ENCODE results near the gene PARD3B. TPM values are rescaled to one million over a fixed set of nuclear protein-coding genes. Genes with fewer than 3 reads are reported as not detected.

PARD3B gene
- total RNA-seq, 1 donor from 2014 or later: not detected

DNA sequence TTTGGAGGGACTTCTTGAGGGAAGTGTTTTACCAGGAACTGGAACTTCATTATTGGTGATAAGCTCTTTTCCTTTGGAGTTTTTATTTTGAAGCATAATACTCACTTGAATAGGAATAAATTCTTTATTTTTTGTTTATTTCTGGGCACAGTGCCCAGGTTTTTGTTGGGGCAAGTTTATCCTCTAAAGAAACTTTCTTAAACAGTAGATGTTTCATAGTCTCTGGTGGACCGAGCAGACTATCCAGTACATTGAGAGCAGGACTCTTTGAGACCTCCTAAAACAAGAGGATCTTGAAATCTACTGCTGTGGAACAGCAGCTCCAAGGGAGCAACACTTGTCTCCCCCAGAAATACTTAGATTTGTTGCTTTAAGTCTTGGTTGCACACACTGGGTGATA lies 109.4 kb downstream of the PARD3B start:
- DNase-seq: no peak
- intact Hi-C loops (cut with micrococcal nuclease): no loop called here
- Mint-ChIP-seq H3K4me3 (no peak overlapping the region), H3K36me3 (ENCODE audit: low read depth) (no peaks in the 10 kb centered on the region), H3K27ac (no peak overlapping the region), H3K27me3 (no peaks in the 10 kb centered on the region), H3K9me3 (peaks cover 9% of the 10 kb centered on the region), H3K4me1 (no peaks in the 10 kb centered on the region)
- TF ChIP-seq CTCF (IDR thresholded peaks at IDR 0.05): no peak
- CTCF ChIA-PET: no interaction called here
- no peak for ATAC-seq (ENCODE audit: low read depth)
- POLR2A ChIA-PET: no interaction called here

GRCh38 chr2:204655101-204655500 lies 109.8 kb downstream of the PARD3B start:
- CTCF ChIA-PET: no interaction called here
- ATAC-seq (ENCODE audit: low read depth) (no peak), DNase-seq (no peak)
- intact Hi-C loops (cut with micrococcal nuclease): no loop called here
- no peak for TF ChIP-seq CTCF (IDR thresholded peaks at IDR 0.05)
- POLR2A ChIA-PET: no interaction called here
- H3K36me3 Mint-ChIP-seq (ENCODE audit: low read depth): no peaks in the 10 kb centered on the region
- no peak overlapping the region for H3K27ac Mint-ChIP-seq
- peaks cover 9% of the 10 kb centered on the region for H3K9me3 Mint-ChIP-seq
- no peaks in the 10 kb centered on the region for H3K27me3 Mint-ChIP-seq
- H3K4me3 Mint-ChIP-seq: no peak overlapping the region
- no peaks in the 10 kb centered on the region for H3K4me1 Mint-ChIP-seq

DNA sequence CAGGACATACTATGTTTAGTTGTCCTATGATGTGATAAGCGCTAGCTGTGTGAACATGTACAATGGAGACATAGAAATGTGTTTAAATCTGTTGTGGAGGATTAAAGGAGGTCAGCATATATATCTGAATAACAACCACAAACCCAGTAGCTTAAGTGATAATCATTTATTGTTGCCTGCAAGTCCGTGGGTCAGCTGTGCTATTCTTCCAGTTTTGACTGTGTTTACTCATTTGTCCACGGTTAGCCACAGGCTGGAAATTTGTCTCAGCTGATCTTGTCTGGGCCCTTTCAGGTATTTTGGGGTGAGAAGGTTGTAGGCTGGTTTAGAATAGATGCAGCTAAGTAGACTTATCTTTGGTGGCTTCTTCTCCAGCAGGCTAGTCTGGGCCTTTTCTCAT lies 110.4 kb downstream of the PARD3B start:
- intact Hi-C loops (cut with micrococcal nuclease): no loop called here
- no peak for ATAC-seq (ENCODE audit: low read depth)
- H3K4me1 Mint-ChIP-seq: no peaks in the 10 kb centered on the region
- ChIA-PET CTCF (no interaction called here), POLR2A (no interaction called here)
- H3K27me3 Mint-ChIP-seq: no peaks in the 10 kb centered on the region
- DNase-seq: no peak
- H3K9me3 Mint-ChIP-seq: peaks cover 9% of the 10 kb centered on the region
- no peak overlapping the region for H3K4me3 Mint-ChIP-seq
- TF ChIP-seq CTCF (IDR thresholded peaks at IDR 0.05): no peak
- no peak overlapping the region for H3K27ac Mint-ChIP-seq
- H3K36me3 Mint-ChIP-seq (ENCODE audit: low read depth): no peaks in the 10 kb centered on the region

GRCh38 chr2:204657024-204657423 lies 111.7 kb downstream of the PARD3B start:
- intact Hi-C loops (cut with micrococcal nuclease): no loop called here

DNA sequence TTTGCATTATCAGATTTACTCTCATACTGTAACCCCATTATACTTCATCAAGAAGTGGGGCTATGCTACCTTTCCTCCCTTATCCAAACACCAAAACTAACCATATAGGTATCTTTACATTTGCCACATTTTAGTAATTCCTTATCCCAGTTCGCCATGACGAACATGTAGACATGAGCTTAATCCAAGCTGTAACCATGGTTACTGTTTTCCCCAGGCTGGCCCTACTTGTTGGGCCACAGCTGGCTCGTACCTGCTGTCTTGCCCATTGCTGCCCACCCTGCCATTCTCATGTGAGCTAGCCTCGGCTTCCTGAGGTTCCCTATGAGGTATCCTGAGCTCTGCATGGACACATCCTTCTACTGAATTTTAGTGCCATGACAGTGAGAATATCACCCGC lies 117.7 kb downstream of the PARD3B start:
- ChIA-PET CTCF (interaction anchor here (0.6 kb wide), 1 partner anchor 28 kb away, joined by 3 read pairs; no protein-coding TSS in a partner anchor), POLR2A (no interaction called here)
- H3K36me3 Mint-ChIP-seq (ENCODE audit: low read depth): no peaks in the 10 kb centered on the region

More at GRCh38 chr2:204657024-204657423, 111.7 kb downstream of the PARD3B start:
- Mint-ChIP-seq H3K36me3 (ENCODE audit: low read depth) (no peaks in the 10 kb centered on the region), H3K9me3 (peaks cover 7% of the 10 kb centered on the region), H3K4me1 (no peaks in the 10 kb centered on the region), H3K27ac (no peak overlapping the region), H3K27me3 (no peaks in the 10 kb centered on the region), H3K4me3 (no peak overlapping the region)
- TF ChIP-seq CTCF (IDR thresholded peaks at IDR 0.05): no peak
- DNase-seq (no peak), ATAC-seq (ENCODE audit: low read depth) (no peak)
- CTCF ChIA-PET: no interaction called here
- POLR2A ChIA-PET: no interaction called here

More for the DNA sequence above, 117.7 kb downstream of the PARD3B start:
- H3K27ac Mint-ChIP-seq: no peak overlapping the region
- no peaks in the 10 kb centered on the region for H3K27me3 Mint-ChIP-seq
- no peaks in the 10 kb centered on the region for H3K9me3 Mint-ChIP-seq
- intact Hi-C loops (cut with micrococcal nuclease): no loop called here
- H3K4me1 Mint-ChIP-seq: no peaks in the 10 kb centered on the region
- DNase-seq: no peak
- no peak overlapping the region for H3K4me3 Mint-ChIP-seq
- no peak for ATAC-seq (ENCODE audit: low read depth)
- TF ChIP-seq CTCF (IDR thresholded peaks at IDR 0.05): no peak

Data from activated B cell treated with CpG ODN at 0.5 μM for 24 hours (primary cell).